ENCODE data around the gene PRR19.

PRR19 gene

GRCh38 chr19:42283188-42284065 is 18.5 kb upstream of the PRR19 start:
- Histone ChIP-seq H3K27me3 (ENCODE audit: low read depth) (no peaks in the 10 kb centered on the region), H3K36me3 (replicated peaks) (peaks cover 16% of the 10 kb centered on the region), H3K4me3 (peak overlapping the region; percentile 30), H3K9me3 (no peaks in the 10 kb centered on the region), H3K4me1 (peaks cover 35% of the 10 kb centered on the region)
- peak; percentile 84 to 95 for DNase-seq (ENCODE audit: low spot score in 2 of 2)
- in situ Hi-C loops (cut with MboI; ENCODE audit: low sequenced_read_pairs) = no loop called here

- peaks cover 35% of the 10 kb centered on the region for H3K4me1 ChIP-seq
- no peaks in the 10 kb centered on the region for H3K9me3 ChIP-seq
- peaks cover 20% of the 10 kb centered on the region for H3K36me3 ChIP-seq (replicated peaks)
- DNase-seq (ENCODE audit: low spot score in 2 of 2) = peak; percentile 67 to 88
- H3K4me3 ChIP-seq = no peak overlapping the region
- in situ Hi-C loops (cut with MboI; ENCODE audit: low sequenced_read_pairs) = no loop called here
- H3K27me3 ChIP-seq (ENCODE audit: low read depth) = no peaks in the 10 kb centered on the region
Observed at GRCh38 chr19:42284066-42284501, 17.8 kb upstream of the PRR19 start.

- Histone ChIP-seq H3K36me3 (replicated peaks) (peaks cover 26% of the 10 kb centered on the region), H3K4me1 (peaks cover 33% of the 10 kb centered on the region), H3K9me3 (no peaks in the 10 kb centered on the region), H3K27me3 (ENCODE audit: low read depth) (no peaks in the 10 kb centered on the region), H3K4me3 (peak overlapping the region; percentile 56)
- peak in 1 of 2 experiments; percentile 43 for DNase-seq (ENCODE audit: low spot score in 2 of 2)
- in situ Hi-C loops (cut with MboI; ENCODE audit: low sequenced_read_pairs) = no loop called here
Observed at GRCh38 chr19:42284591-42285341, 17.2 kb upstream of the PRR19 start.

- Histone ChIP-seq H3K4me1 (peaks cover 33% of the 10 kb centered on the region), H3K27me3 (ENCODE audit: low read depth) (no peaks in the 10 kb centered on the region), H3K9me3 (no peaks in the 10 kb centered on the region), H3K4me3 (peak overlapping the region; percentile 56), H3K36me3 (replicated peaks) (peaks cover 34% of the 10 kb centered on the region)
- in situ Hi-C loops (cut with MboI; ENCODE audit: low sequenced_read_pairs) = no loop called here
- DNase-seq (ENCODE audit: low spot score in 2 of 2) = no peak
Observed at GRCh38 chr19:42285541-42285941, 16.4 kb upstream of the PRR19 start.

DNA sequence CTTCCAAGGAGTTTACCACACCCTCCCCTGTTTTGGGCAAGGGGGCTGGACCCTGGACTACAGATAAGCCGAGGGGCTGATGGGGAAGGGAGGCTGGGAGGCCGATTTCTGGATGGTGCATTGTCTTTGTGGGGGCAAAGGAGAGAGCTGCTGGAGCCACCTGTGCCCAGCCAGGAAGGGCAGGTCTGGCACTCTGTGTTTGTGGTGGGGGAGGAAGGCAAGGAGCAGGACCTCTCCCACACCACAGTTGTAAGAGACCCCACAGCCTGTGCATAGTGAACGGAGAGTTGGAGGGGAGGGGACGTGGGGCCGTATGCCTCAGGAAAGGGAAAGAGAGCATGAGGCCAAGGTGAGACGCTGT is 16.0 kb upstream of the PRR19 start:
- in situ Hi-C loops (cut with MboI; ENCODE audit: low sequenced_read_pairs) = no loop called here
- peaks cover 38% of the 10 kb centered on the region for H3K36me3 ChIP-seq (replicated peaks)
- H3K4me3 ChIP-seq = no peak overlapping the region; the same call in 1 of the 2 replicates
- no peaks in the 10 kb centered on the region for H3K27me3 ChIP-seq (ENCODE audit: low read depth)
- peaks cover 33% of the 10 kb centered on the region for H3K4me1 ChIP-seq
- no peak for DNase-seq (ENCODE audit: low spot score in 2 of 2)
- H3K9me3 ChIP-seq = no peaks in the 10 kb centered on the region

- peaks cover 44% of the 10 kb centered on the region for H3K36me3 ChIP-seq (replicated peaks)
- no peak overlapping the region for H3K4me3 ChIP-seq
- H3K27me3 ChIP-seq (ENCODE audit: low read depth) = no peaks in the 10 kb centered on the region
- in situ Hi-C loops (cut with MboI; ENCODE audit: low sequenced_read_pairs) = no loop called here
- no peaks in the 10 kb centered on the region for H3K9me3 ChIP-seq
- H3K4me1 ChIP-seq = peaks cover 28% of the 10 kb centered on the region
- no peak for DNase-seq (ENCODE audit: low spot score in 2 of 2)
Observed at GRCh38 chr19:42286349-42287016, 15.4 kb upstream of the PRR19 start.

DNA sequence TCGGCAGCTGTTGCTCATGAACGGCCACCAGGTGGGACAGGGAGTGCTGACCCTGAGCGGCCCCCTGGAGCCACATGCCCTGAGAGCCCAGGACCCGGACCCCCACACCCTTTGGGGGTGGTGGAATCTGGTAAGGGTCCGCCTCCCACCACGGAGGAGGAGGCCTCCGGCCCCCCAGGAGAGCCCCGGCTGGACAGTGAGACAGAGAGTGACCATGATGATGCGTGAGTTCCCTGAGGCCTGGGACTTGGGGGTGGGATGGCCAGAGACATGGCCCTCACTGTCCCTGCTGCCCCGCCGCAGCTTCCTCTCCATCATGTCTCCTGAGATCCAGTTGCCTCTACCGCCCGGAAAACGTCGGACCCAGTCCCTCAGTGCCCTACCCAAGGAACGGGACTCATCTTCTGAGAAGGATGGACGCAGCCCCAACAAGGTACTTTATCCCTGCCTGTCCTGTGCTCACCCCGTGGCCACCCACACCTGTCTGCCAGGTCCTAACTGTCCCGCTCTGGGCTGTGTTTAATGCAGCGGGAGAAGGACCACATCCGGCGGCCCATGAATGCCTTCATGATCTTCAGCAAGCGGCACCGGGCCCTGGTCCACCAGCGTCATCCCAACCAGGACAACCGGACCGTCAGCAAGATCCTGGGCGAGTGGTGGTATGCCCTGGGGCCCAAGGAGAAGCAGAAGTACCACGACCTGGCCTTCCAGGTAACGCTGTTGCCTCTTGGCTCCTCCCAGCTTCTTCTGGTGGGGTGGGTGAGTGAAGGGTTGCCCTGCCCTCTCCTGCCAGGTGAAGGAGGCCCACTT is 14.7 kb upstream of the PRR19 start:
- Histone ChIP-seq H3K4me3 (no peak overlapping the region), H3K27me3 (ENCODE audit: low read depth) (no peaks in the 10 kb centered on the region), H3K36me3 (replicated peaks) (peaks cover 51% of the 10 kb centered on the region), H3K4me1 (peaks cover 21% of the 10 kb centered on the region), H3K9me3 (no peaks in the 10 kb centered on the region)
- DNase-seq (ENCODE audit: low spot score in 2 of 2) = no peak
- in situ Hi-C loops (cut with MboI; ENCODE audit: low sequenced_read_pairs) = no loop called here

DNA sequence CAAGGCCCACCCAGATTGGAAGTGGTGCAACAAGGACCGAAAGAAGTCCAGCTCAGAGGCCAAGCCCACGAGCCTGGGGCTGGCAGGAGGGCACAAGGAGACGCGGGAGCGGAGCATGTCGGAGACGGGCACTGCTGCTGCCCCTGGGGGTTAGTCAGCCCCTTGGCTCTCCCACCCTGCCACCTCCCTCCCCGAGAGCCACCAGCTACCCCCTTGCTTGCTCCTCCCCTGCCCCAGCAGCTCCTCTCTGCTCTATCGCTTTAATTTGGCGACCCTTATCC is 14.2 kb upstream of the PRR19 start:
- no peaks in the 10 kb centered on the region for H3K9me3 ChIP-seq
- no peak overlapping the region for H3K4me3 ChIP-seq
- H3K36me3 ChIP-seq (replicated peaks) = peaks cover 56% of the 10 kb centered on the region
- H3K27me3 ChIP-seq (ENCODE audit: low read depth) = no peaks in the 10 kb centered on the region
- DNase-seq (ENCODE audit: low spot score in 2 of 2) = no peak
- peaks cover 19% of the 10 kb centered on the region for H3K4me1 ChIP-seq
- in situ Hi-C loops (cut with MboI; ENCODE audit: low sequenced_read_pairs) = no loop called here

DNA sequence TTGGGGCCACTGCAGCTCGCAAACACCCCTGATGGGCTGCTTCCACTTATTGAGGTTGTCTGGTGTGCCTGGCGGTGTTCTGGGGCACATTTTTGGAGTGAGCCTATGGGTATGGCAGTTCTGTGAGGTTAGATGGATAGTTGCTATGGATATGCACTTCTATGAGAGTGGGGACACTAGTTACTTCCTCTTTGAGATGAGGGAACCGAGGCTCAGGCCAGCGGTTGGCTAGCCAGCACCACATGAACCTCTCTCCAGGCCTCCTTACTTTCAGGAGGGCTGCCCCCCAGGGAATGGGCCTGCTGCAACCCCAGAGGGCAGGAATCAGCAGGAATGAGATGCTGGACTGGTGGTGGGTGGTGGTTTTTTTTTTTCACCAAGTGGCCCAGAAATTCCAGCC is 13.5 kb upstream of the PRR19 start:
- Histone ChIP-seq H3K9me3 (no peaks in the 10 kb centered on the region), H3K36me3 (replicated peaks) (peaks cover 63% of the 10 kb centered on the region), H3K4me1 (peaks cover 13% of the 10 kb centered on the region), H3K4me3 (no peak overlapping the region), H3K27me3 (ENCODE audit: low read depth) (no peaks in the 10 kb centered on the region)
- in situ Hi-C loops (cut with MboI; ENCODE audit: low sequenced_read_pairs) = no loop called here
- no peak for DNase-seq (ENCODE audit: low spot score in 2 of 2)

DNA sequence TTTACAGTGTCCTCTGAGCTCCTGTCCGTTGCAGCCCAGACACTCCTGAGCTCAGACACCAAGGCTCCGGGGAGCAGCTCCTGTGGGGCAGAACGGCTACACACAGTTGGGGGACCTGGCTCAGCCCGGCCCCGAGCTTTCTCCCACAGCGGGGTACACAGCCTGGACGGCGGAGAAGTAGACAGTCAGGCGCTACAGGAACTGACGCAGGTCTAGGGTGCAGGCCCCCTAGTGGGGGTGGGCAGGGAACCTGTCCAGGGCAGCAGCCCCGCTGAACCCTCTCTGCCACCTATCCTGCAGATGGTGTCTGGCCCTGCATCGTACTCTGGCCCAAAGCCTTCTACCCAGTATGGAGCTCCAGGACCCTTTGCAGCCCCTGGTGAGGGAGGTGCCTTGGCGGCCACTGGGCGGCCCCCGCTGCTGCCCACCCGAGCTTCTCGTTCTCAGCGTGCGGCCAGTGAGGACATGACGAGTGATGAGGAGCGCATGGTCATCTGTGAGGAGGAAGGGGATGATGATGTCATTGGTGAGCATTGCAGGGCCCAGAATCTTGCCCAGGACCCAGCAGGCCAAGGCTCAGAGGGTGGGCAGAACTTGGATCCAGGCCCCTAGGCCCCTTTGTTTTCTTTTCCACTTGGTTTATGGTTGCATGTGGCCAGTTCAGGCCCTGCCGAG is 12.9 kb upstream of the PRR19 start:
- no peak for DNase-seq (ENCODE audit: low spot score in 2 of 2)
- H3K36me3 ChIP-seq (replicated peaks) = peaks cover 68% of the 10 kb centered on the region
- peaks cover 12% of the 10 kb centered on the region for H3K4me1 ChIP-seq
- H3K4me3 ChIP-seq = no peak overlapping the region
- no peaks in the 10 kb centered on the region for H3K9me3 ChIP-seq
- no peaks in the 10 kb centered on the region for H3K27me3 ChIP-seq (ENCODE audit: low read depth)
- in situ Hi-C loops (cut with MboI; ENCODE audit: low sequenced_read_pairs) = no loop called here

GRCh38 chr19:42289556-42290041 is 12.3 kb upstream of the PRR19 start:
- Histone ChIP-seq H3K4me3 (no peak overlapping the region), H3K27me3 (ENCODE audit: low read depth) (no peaks in the 10 kb centered on the region), H3K4me1 (peaks cover 12% of the 10 kb centered on the region), H3K36me3 (replicated peaks) (peaks cover 73% of the 10 kb centered on the region), H3K9me3 (no peaks in the 10 kb centered on the region)
- in situ Hi-C loops (cut with MboI; ENCODE audit: low sequenced_read_pairs) = no loop called here
- no peak for DNase-seq (ENCODE audit: low spot score in 2 of 2)

DNA sequence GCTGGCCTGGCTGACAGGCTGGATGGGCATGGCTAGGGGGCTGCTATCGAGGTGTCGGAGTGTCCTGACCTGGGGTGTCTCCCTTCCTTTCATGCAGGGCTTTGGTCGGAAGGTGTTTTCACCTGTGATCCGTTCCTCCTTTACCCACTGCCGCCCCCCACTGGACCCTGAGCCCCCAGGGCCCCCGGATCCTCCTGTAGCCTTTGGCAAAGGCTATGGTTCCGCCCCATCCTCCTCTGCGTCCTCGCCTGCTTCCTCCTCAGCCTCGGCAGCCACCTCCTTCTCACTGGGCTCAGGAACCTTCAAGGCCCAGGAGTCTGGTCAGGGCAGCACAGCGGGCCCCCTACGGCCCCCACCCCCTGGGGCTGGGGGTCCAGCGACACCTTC is 11.8 kb upstream of the PRR19 start:
- H3K27me3 ChIP-seq (ENCODE audit: low read depth) = no peaks in the 10 kb centered on the region
- H3K9me3 ChIP-seq = no peaks in the 10 kb centered on the region
- peaks cover 74% of the 10 kb centered on the region for H3K36me3 ChIP-seq (replicated peaks)
- peaks cover 8% of the 10 kb centered on the region for H3K4me1 ChIP-seq
- no peak overlapping the region for H3K4me3 ChIP-seq
- in situ Hi-C loops (cut with MboI; ENCODE audit: low sequenced_read_pairs) = no loop called here
- no peak for DNase-seq (ENCODE audit: low spot score in 2 of 2)
